HG03135 (cell line): ENCODE data around the gene FGD2.
A peak's percentile ranks its signal among the peaks of the same experiment; 100 is the strongest.
"Not testable (repeated sequence)": the region's sequence is repeated elsewhere in the genome, so short reads cannot be mapped to it uniquely, and the experiment has no call there.

Experiments used
- ATAC-seq: cut with Tn5 transposase; IDR thresholded peaks from one replicate; pipeline ENCODE4 v1.9.1; 2021; ENCODE audit warnings: mild to moderate bottlenecking, moderate library complexity; ENCODE audit not compliant: unreplicated experiment

The FGD2 gene

DNA sequence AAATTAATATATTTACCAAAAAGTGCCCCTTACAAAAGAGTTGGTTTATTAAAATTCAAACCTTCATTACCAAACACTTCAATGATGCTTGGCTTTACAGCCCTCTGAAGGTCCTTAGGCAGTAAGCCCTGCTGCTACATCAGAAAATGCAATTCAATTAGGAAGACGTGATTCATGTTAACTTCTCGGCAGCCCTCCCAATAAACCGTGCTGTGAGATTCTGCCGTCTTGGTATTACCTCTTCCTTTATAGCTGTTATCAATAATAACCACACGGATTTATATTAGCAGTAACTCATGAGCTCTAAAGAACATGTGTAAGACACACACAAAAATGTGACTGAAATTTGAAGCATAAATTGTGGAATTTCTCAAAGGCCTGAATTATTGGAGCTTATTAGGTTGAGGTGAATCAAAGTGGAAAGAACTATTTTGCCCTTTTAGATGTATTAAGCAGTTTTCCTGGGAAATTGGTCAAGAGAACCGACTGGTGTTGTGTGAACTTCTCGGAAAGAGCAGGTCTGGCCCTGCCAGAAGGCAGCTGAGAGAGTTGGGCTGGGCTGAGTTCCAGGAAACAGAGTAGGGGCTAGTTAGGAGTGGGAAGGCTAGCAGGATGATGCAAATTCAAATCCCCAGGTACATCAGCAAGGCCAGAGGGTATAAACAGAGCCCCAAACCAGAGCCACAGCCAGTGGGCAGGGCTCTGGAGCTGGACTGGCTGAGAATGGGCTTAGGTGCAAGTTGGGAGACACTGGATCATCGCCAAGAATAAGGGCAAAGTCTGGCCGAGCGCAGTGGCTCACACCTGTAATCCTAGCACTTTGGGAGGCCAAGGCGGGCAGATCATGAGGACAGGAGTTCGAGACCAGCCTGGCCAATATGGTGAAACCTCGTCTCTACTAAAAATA is 33.1 kb downstream of the FGD2 start:
- no peak for ATAC-seq

DNA sequence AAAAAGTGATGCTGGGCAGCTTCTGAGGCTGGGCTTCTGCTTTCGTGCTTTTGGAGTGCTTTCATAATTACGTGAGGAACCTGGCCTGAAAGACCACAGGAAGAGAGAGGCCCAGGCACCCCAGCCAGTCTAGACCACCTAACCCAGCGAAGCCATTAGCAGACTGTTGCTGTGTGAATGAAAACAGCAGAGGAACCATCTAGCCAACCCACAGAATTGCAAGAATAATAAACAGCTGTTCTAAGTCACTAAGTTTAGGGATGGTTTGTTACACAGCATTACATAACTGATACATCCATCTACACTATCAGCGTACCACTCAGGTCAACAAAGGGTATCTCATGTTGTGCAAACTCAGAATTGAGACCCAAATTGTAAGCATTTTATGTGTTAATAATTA is 34.5 kb downstream of the FGD2 start:
- no peak for ATAC-seq

GRCh38 chr6:37041521-37041920 is 36.1 kb downstream of the FGD2 start:
- ATAC-seq = no peak

DNA sequence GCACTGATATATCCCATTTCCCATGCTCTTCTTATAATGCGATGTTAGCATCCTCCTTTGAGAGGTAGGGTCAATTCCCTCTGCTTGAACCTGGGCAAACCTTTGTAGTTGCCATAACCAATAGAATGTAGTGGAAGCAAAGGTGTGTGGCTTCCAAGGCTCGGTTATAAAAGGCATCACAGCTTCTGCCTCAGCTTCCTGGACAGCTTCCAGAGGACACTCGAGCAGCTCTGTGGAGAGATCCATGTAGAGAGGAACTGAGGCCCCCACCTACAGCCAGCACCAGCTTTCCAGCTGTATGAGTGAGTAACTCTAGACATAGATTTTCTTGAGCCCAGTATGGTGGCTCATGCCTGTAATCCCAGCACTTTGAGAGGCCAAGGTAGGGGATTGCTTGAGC is 36.7 kb downstream of the FGD2 start:
- no peak for ATAC-seq

- ATAC-seq = not testable (repeated sequence)
These were observed 37.6 kb downstream of the FGD2 start for GRCh38 chr6:37043091-37043490.

DNA sequence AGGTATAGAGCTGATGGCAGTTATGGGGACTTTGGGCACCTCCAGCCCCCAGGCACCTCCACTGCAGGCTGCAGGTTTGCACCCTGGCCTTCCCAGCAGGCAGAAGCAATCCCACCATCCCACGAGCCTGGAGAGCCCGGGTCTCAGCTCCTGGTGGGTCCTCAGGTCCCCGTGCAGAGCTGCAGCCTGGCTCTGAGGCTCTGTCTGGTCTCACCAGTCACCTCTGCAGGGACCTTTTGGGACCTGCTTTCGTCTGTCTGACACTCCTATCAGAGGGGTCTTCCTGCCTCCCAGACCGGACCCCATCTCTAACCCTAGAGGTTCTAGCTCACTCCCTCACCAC is 41.9 kb downstream of the FGD2 start:
- ATAC-seq = no peak

DNA sequence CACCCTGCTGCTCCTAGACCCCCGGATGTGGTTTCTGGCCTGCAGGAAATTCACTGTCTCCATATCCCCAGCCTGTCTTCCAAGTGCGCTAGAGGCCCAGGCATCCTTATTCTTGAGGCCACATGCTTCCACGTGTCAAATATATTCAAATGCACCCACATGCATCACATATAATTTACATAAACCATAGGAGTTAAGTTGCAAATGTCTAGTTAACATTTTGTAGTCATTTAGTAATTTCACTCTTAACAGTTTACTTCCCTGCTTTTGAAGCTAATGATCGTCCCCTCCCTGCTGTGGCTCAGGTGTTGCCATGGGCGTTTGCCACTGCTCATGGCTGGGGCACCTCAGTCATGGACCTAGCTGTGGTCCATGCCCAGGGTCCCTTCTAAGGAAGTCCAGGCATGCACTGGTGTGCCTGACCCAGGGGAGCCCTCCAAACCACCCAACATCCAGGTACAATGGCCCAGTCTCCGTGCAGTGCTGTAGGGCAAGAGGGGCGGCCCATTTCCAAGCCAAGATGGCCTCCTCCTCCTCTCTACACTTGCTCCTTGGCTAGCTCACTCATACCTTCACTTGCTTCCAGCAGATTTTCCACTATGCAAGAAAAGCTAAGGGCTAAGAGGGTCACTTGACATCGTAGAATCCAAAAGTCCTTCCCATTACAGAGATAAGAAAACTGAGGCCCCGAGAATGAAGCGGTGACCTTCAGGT is 42.4 kb downstream of the FGD2 start:
- no peak for ATAC-seq

- ATAC-seq = no peak
These were observed 43.0 kb downstream of the FGD2 start for GRCh38 chr6:37048403-37048850.

GRCh38 chr6:37048851-37049757 is 43.6 kb downstream of the FGD2 start:
- no peak for ATAC-seq

- ATAC-seq = no peak
These were observed 44.2 kb downstream of the FGD2 start for GRCh38 chr6:37049758-37050044.

DNA sequence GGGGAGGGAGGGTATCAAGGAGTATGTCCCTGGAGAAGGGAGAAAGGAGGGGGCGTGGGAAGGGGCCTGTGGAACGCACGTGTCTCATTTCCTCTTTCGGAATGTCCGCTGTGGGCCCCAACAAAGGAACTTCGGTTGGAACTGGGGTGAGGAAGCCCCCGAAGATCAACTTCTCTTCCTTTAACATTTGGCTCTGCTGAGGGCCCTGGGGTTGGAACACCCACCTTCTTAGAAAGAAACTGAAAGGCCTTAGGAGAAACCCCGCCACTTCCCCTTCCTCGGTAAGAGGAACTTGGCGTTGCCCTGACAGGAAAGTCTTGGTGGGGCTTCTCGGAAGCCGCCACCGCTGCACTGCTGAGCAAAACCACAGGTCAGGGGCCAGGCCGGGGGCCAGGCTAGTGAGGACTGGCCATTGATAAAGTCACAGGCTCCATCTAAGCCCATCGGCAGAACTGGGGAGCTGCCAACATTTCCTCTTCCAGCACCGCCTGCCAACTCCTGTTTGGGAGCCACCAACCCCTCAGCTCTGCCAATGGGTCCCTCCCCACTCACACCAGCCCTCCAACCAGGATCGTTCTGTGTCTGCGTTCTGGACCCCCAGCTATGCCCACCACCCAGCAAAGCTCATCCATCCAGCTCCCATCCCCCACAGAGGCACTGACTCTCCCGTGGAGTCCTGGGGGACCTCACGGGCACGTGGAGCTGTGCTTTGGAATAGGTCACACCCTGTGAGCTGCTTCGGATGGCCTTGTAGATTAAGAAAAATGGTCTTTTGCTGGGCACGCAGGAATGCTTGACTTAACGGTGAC is 44.8 kb downstream of the FGD2 start:
- ATAC-seq = no peak

- no peak for ATAC-seq
These were observed 45.3 kb downstream of the FGD2 start for GRCh38 chr6:37050854-37051137.

DNA sequence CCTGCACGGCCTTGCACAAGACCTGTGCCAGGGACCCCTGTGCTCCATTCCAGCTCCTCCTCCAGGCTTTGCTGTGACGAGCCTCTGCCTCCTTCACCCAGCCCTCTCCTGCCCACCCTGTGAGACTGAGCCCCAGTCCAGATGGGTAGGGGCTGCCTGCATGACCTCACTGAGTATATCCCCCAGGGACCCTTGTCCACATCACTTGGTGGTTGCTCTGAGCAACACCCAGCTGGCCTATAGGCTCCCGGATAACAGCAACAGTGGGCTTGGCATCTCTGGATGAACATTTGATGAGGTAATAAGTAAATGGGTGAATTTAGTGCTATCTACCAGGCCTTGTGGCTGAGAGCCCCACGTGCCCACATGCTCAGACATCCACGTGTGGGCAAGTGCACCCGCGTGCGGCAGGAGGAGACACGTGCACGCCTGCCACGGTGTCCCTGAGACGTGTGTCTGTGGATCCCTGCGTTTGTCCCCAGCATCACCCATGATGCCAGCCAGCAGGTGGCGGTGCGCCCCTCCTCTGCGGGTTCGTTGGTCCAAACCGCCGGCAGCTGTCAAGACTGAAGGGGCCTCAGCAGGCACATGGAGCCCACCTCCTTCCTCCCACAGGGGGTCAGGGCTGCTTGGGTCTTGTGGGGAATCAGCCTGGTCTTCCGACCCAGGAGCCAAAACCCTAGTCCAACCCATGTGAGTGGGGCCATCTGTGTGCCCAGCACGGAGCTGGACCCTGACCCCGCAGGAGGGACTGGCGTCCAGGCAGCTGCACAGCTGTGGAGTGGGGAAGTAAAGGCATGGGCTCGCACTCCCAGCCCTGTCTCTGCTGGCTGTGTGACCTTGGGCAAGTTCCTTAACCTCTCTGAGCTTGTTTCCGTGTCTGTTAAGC is 45.9 kb downstream of the FGD2 start:
- ATAC-seq = peak; percentile 41

GRCh38 chr6:37052027-37052628 is 46.7 kb downstream of the FGD2 start:
- no peak for ATAC-seq

GRCh38 chr6:37053683-37054082 is 48.2 kb downstream of the FGD2 start:
- ATAC-seq = no peak

- ATAC-seq = no peak
These were observed 48.7 kb downstream of the FGD2 start for GRCh38 chr6:37054171-37054570.

DNA sequence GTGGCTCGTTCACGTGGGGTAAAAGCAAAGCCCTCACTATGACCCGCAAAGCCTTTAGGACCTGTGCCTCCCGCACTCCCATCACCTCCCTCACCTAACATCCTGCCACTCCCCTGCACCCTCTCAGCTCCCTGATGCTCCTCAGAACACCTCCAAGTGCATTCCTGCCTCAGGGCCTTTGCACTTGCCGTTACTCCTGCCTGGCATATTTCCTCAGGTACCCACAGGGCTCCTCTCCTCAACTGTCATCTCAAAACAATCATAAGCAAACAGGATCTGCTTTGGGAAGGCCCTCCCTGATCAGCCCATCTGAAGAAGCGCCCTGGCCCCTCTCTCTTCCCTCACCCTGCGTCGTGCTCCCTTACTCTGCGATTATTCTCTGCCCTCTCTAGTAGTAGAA is 49.1 kb downstream of the FGD2 start:
- no peak for ATAC-seq

GRCh38 chr6:37056112-37056403 is 50.6 kb downstream of the FGD2 start:
- ATAC-seq = no peak

DNA sequence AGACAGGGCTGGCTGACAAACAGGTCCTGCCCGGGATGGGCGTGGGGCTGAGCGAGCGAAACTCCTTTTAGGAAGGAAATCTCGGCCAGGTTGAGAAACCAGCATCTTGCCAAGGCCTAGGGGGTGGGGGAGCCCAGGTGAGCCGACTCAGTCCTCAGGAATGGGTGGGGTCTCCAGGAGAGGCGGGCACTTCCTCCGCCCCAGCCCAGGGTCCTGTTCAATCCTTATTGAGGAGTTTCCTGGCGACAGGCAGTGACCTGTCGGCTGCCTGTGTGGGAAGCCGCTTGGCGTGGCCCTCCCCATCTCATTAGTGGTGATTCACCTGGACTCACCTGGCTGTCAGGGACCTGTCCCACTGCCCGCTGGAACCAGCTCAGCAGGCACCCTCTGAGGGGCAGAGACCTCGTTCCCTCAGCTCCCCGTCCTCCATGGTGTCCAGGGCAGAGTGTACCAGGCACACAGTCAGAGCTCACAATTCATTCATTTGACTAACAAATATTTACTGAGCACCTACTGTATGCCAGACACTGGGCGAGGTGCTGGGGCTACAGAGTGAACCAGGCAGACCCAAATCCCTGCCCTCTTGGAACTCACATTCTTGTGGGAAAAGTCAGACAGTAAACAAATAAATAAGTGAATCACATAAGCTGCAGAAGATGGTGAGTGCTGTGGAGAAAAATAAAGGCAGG is 51.1 kb downstream of the FGD2 start:
- no peak for ATAC-seq
